Measurements from ENCODE around the gene RDH13. TPM values are rescaled to one million over a fixed set of nuclear protein-coding genes. Genes with fewer than 3 reads are reported as not detected.

The RDH13 gene
- polyA plus RNA-seq, 1 of the 3 experiments (the other 2 are of a cell fraction): 9.6 TPM

- ChIA-PET POLR2A (no interaction called here), CTCF (interaction anchor here (1.3 to 1.6 kb wide), 3 partner anchors 9 to 13 kb away, joined by 4 to 6 read pairs (median 5); no protein-coding TSS in a partner anchor)
- 97% methylated on average over 23 of the region's 23 CpGs for WGBS (ENCODE audit: low lambda C conversion rate)
Measured at GRCh38 chr19:55097864-55098715, 35.1 kb upstream of the RDH13 start.

GRCh38 chr19:55096061-55096701, 33.2 kb upstream of the RDH13 start:
- H3K9me2 ChIP-seq: no peaks in the 10 kb centered on the region
- no peak overlapping the region for H2AFZ ChIP-seq (ENCODE audit: low read depth)
- no peak overlapping the region for H3K27ac ChIP-seq (ENCODE audit: low read depth in 2 of 2, low read length in 1 of 2)
- H3K4me1 ChIP-seq (ENCODE audit: control insufficient read depth in 1 of 2, insufficient read depth in 2 of 2, low read depth in 1 of 2, low read length in 1 of 2): no peaks in the 10 kb centered on the region; a peak in 1 of 4 replicates
- H3K9me3 ChIP-seq: no peaks in the 10 kb centered on the region
- no peaks in the 10 kb centered on the region for H3K79me2 ChIP-seq (ENCODE audit: insufficient read depth)
- DNase-seq: no peak
- CTCF ChIA-PET: interaction anchor here (1.1 to 1.6 kb wide), 2 partner anchors 36 to 45 kb away, joined by 4 to 5 read pairs; no protein-coding TSS in a partner anchor
- H3K4me2 ChIP-seq: no peak overlapping the region
- TF ChIP-seq EZH2phosphoT487 (IDR thresholded peaks at IDR 0.05; ENCODE audit: borderline replicate concordance, low read depth) (no peak), JUND (IDR thresholded peaks at IDR 0.05) (no peak), PBX3 (IDR thresholded peaks at IDR 0.05) (no peak), YY1 (IDR thresholded peaks at IDR 0.05; ENCODE audit: low read depth) (no peak), IRF3 (IDR thresholded peaks at IDR 0.05; ENCODE audit: low read depth, low read length) (no peak), CHD2 (IDR thresholded peaks at IDR 0.05; ENCODE audit: low read length, partially characterized antibody) (no peak), USF1 (IDR thresholded peaks at IDR 0.05; ENCODE audit: borderline replicate concordance, low read depth) (no peak)
- H4K20me1 ChIP-seq (ENCODE audit: insufficient read depth): 0 out of 2 replicates have a peak, but pooled peaks cover 4% of the 10 kb centered on the region
- no peak overlapping the region for H3K9ac ChIP-seq
- POLR2A ChIA-PET: no interaction called here
- H3K4me3 ChIP-seq (ENCODE audit: low read depth in 2 of 2, low read length in 1 of 2): no peak overlapping the region
- H3F3A ChIP-seq (replicated peaks; ENCODE audit: insufficient read depth): no peaks in the 10 kb centered on the region
- WGBS (ENCODE audit: low lambda C conversion rate): 93% methylated on average over 10 of the region's 23 CpGs
- peaks cover 0 to 40% of the 10 kb centered on the region in 2 experiments for H3K36me3 ChIP-seq (replicated peaks in 1 of 2; ENCODE audit: control insufficient read depth in 1 of 2, insufficient read depth in 2 of 2, low read length in 1 of 2)
- H3K27me3 ChIP-seq (ENCODE audit: insufficient read depth): no peaks in the 10 kb centered on the region

More at GRCh38 chr19:55097864-55098715, 35.1 kb upstream of the RDH13 start:
- Histone ChIP-seq H3F3A (replicated peaks; ENCODE audit: insufficient read depth) (no peaks in the 10 kb centered on the region), H3K9me3 (no peaks in the 10 kb centered on the region), H3K4me3 (ENCODE audit: low read depth in 2 of 2, low read length in 1 of 2) (no peak overlapping the region), H3K9ac (no peak overlapping the region), H3K27ac (ENCODE audit: low read depth in 2 of 2, low read length in 1 of 2) (no peak overlapping the region), H2AFZ (ENCODE audit: low read depth) (no peak overlapping the region), H3K27me3 (ENCODE audit: insufficient read depth) (no peaks in the 10 kb centered on the region), H3K36me3 (replicated peaks in 1 of 2; ENCODE audit: control insufficient read depth in 1 of 2, insufficient read depth in 2 of 2, low read length in 1 of 2) (peaks cover 12 to 40% of the 10 kb centered on the region in 2 experiments), H3K4me1 (ENCODE audit: control insufficient read depth in 1 of 2, insufficient read depth in 2 of 2, low read depth in 1 of 2, low read length in 1 of 2) (no peaks in the 10 kb centered on the region), H3K79me2 (ENCODE audit: insufficient read depth) (0 out of 2 replicates have a peak, but pooled peaks cover 6% of the 10 kb centered on the region), H3K9me2 (no peaks in the 10 kb centered on the region), H3K4me2 (no peak overlapping the region), H4K20me1 (ENCODE audit: insufficient read depth) (0 out of 2 replicates have a peak, but pooled peaks cover 4% of the 10 kb centered on the region)
- no peak for DNase-seq
- no peak for TF ChIP-seq EZH2phosphoT487 (IDR thresholded peaks at IDR 0.05; ENCODE audit: borderline replicate concordance, low read depth)
